Osteocyte (in vitro differentiated cells): ENCODE results near the gene MYH9. TPM values are rescaled to one million over a fixed set of nuclear protein-coding genes. Genes with fewer than 3 reads are reported as not detected.

Experiments used
- DNase-seq: peaks from one replicate; pipeline ENCODE4 v3.0.0; 2021; ENCODE audit warnings: mixed read lengths; ENCODE audit not compliant: unreplicated experiment; ENCODE audit errors: extremely low spot score
- H3K27ac Mint-ChIP-seq: one replicate; pipeline ENCODE4 v1.8.0; 2021; ENCODE audit warnings: mild to moderate bottlenecking, mixed read lengths; ENCODE audit not compliant: unreplicated experiment
- H3K27me3 Mint-ChIP-seq: one replicate; pipeline ENCODE4 v1.8.0; 2021; ENCODE audit warnings: mixed read lengths; ENCODE audit not compliant: unreplicated experiment
- H3K36me3 Mint-ChIP-seq: one replicate; pipeline ENCODE4 v1.8.0; 2021; ENCODE audit warnings: mixed read lengths; ENCODE audit not compliant: unreplicated experiment
- H3K4me1 Mint-ChIP-seq: one replicate; pipeline ENCODE4 v1.8.0; 2021; ENCODE audit warnings: mixed read lengths; ENCODE audit not compliant: unreplicated experiment
- H3K4me3 Mint-ChIP-seq: one replicate; pipeline ENCODE4 v1.8.0; 2021; ENCODE audit warnings: mild to moderate bottlenecking, moderate library complexity, mixed read lengths; ENCODE audit not compliant: unreplicated experiment
- H3K9me3 Mint-ChIP-seq: one replicate; pipeline ENCODE4 v1.8.0; 2021; ENCODE audit warnings: mixed read lengths; ENCODE audit not compliant: unreplicated experiment
- total RNA-seq: library from RNA; stranded (reverse); gene quantifications from 2 replicates; pipeline ENCODE4 v1.2.1, GENCODE V29; 2021
- TF ChIP-seq, protein P1 (sequence below): fragments of 200-600 bp; sonication (generic); IDR thresholded peaks from 2 replicates; pipeline ENCODE4 v1.5.0; 2021; ENCODE audit warnings: antibody characterized with exemption, mild to moderate bottlenecking, moderate library complexity

The MYH9 gene
- total RNA-seq, 1 donor from 2014 or later, result 938 TPM

DNA sequence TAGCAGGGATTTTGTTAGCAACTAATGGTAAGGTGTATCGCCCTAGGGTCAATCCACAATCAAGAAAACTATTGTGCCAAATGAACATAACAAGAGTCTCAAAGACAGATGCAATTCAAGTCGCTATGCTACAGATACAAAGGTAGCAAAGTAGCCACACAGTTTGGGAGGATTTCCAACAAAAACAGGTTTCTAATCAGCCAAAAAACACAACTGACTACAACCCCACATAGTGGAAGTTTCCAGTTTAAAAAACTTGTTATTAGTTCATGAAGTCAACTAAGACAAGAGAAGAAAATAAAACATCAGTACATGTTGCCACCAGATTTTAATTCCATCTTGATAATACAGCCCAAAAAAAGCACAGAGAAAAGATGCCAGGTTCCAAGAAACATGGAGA lies 38.0 kb downstream of the MYH9 start:
- peak overlapping the region; percentile 98 for H3K27ac Mint-ChIP-seq
- peaks cover 14% of the 10 kb centered on the region for H3K36me3 Mint-ChIP-seq
- H3K9me3 Mint-ChIP-seq, result no peaks in the 10 kb centered on the region
- H3K4me3 Mint-ChIP-seq, result no peak overlapping the region
- H3K27me3 Mint-ChIP-seq, result no peaks in the 10 kb centered on the region
- DNase-seq, result no peak
- TF ChIP-seq, protein P1, sequence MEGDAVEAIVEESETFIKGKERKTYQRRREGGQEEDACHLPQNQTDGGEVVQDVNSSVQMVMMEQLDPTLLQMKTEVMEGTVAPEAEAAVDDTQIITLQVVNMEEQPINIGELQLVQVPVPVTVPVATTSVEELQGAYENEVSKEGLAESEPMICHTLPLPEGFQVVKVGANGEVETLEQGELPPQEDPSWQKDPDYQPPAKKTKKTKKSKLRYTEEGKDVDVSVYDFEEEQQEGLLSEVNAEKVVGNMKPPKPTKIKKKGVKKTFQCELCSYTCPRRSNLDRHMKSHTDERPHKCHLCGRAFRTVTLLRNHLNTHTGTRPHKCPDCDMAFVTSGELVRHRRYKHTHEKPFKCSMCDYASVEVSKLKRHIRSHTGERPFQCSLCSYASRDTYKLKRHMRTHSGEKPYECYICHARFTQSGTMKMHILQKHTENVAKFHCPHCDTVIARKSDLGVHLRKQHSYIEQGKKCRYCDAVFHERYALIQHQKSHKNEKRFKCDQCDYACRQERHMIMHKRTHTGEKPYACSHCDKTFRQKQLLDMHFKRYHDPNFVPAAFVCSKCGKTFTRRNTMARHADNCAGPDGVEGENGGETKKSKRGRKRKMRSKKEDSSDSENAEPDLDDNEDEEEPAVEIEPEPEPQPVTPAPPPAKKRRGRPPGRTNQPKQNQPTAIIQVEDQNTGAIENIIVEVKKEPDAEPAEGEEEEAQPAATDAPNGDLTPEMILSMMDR, result no peak
- peaks cover 79% of the 10 kb centered on the region for H3K4me1 Mint-ChIP-seq

DNA sequence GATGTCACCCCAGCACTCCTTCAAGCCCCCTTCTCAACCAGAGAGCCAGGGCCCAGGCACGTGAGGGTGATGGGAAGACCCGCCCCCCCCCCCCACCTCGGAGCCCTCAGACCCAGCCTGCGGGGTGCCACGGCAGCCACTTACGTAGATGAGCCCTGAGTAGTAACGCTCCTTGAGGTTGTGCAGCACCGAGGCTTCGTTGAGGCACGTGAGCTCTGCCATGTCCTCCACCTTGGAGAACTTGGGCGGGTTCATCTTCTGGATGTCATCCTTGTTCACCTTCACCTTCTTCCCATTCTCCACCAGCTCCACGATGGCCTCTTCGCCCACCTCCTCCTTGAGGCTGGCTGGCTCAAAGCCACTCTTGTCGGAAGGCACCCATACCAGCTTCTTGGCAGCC lies 39.0 kb downstream of the MYH9 start:
- Mint-ChIP-seq H3K9me3 (no peaks in the 10 kb centered on the region), H3K36me3 (peaks cover 23% of the 10 kb centered on the region), H3K27ac (peak overlapping the region; percentile 98), H3K4me1 (peaks cover 79% of the 10 kb centered on the region), H3K27me3 (no peaks in the 10 kb centered on the region), H3K4me3 (no peak overlapping the region)
- no peak for DNase-seq
- TF ChIP-seq, protein P1, result no peak

DNA sequence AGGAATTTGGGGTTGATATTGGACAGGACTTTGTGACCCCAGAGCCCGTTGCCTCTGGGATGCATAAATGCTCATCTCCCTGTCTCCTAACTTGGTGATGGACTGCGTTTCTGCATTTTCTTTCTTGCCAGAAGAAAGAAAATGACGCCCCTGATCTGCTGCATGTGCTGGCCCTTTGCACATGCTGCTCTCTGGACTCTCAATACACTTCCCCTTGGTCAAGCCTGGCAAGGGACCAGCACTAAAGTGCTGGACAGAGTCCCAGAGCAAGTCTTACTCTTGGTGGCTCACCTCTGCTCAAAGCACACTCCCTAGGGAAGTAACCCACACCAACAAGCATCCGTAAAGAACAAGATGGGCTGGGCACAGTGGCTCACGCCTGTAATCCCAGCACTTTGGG lies 40.7 kb downstream of the MYH9 start:
- Mint-ChIP-seq H3K4me3 (peak overlapping the region; percentile 8), H3K4me1 (peaks cover 76% of the 10 kb centered on the region), H3K9me3 (no peaks in the 10 kb centered on the region), H3K36me3 (peaks cover 31% of the 10 kb centered on the region), H3K27me3 (no peaks in the 10 kb centered on the region), H3K27ac (peak overlapping the region; percentile 81)
- DNase-seq, result no peak
- TF ChIP-seq, protein P1, result no peak

DNA sequence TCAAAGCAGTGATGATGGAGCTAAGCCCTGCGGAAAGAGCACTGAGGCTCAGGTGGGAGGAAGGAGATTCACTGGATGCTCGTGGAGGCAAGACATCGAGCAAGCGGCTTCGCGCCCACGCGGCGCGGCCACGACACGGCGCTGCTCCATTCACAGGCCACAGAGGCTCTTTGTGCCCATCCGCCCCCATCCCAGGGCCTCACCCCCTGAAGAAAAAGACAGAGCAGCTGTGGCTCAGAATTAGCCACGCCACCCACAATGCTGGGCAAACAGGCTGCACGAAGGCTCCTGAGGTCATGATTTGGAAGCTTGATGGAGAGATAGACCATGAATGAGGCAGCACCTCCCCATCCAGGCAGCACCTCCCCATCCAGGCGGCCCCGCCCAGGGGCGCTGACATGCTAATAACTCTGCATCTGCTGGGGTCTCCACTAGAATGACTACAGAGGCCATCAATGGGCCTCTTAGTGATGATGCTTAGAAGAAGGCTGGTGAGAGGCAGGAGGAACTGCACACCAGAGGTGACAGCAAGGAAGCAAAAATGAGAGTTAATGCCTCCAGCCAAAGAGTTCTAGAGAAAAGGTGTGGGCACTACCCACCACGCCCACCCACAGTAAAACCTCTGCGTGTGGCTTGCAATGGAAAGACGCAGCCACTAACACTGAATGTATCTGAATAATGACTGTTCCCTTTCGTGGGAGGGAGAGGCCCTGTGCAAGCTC lies 43.5 kb downstream of the MYH9 start:
- H3K27me3 Mint-ChIP-seq, result no peaks in the 10 kb centered on the region
- H3K27ac Mint-ChIP-seq, result peak overlapping the region; percentile 93
- TF ChIP-seq, protein P1, result no peak
- no peak overlapping the region for H3K4me3 Mint-ChIP-seq
- H3K9me3 Mint-ChIP-seq, result no peaks in the 10 kb centered on the region
- no peak for DNase-seq
- H3K36me3 Mint-ChIP-seq, result peaks cover 47% of the 10 kb centered on the region
- peaks cover 71% of the 10 kb centered on the region for H3K4me1 Mint-ChIP-seq

DNA sequence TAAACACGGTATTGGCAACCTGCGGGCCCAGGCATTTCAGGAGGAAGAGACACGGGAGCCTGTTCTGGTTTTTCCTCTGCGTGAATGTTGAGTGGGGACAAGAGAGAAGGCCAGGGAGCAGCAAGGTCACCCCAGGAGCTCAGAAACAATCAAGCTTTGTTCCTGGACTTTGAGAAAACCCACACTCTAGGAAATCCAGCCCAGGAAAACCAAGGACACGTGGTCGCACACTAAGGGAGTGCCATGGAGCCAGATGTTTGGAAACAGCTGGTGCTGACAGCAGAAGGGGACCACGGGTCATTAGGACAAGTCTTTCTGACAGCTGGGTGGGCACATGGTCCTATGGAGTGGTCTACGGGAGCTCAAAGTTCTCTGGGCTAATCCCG lies 44.1 kb downstream of the MYH9 start:
- no peak overlapping the region for H3K4me3 Mint-ChIP-seq
- H3K9me3 Mint-ChIP-seq, result no peaks in the 10 kb centered on the region
- no peak for DNase-seq
- peaks cover 51% of the 10 kb centered on the region for H3K36me3 Mint-ChIP-seq
- no peaks in the 10 kb centered on the region for H3K27me3 Mint-ChIP-seq
- TF ChIP-seq, protein P1, result no peak
- H3K4me1 Mint-ChIP-seq, result peaks cover 71% of the 10 kb centered on the region
- peak overlapping the region; percentile 93 for H3K27ac Mint-ChIP-seq
